GM18951 (cell line): ENCODE measurements around the gene CHSY1.

Source experiments
- POLR2A ChIP-seq: IDR thresholded peaks from 4 replicates; pipeline ENCODE4 v1.6.1; 2011; ENCODE audit warnings: mild to moderate bottlenecking; ENCODE audit not compliant: insufficient read length, insufficient read depth; ENCODE audit errors: extremely low read depth
- in situ Hi-C: fragments of 300-500 bp; cut with MboI; formaldehyde crosslinking; loops from one replicate; pipeline ENCODE4 v1.12.0; 2022; ENCODE audit warnings: low sequenced_read_pairs, mixed read lengths, inconsistent platforms; ENCODE audit not compliant: unreplicated experiment

The CHSY1 gene

DNA sequence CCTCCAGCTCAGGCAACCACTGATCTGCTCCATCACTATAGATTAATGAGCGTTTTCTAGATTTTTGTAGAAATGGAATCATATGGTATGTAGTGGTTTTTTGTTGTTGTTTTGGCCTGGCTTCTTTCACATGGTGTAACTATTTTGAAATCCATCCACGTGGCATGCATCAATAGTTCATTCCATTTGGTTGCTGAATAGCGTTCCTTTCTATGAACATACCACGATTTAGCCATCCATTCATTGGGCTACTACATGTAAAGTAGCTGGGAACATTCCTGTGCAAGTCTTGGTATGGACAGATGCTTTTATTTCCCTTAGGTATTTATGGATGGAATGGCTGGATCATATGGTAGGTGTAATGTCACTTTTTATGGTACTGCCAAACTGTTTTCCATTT is 10.7 kb upstream of the CHSY1 start:
- in situ Hi-C loops, result loop anchor here (25.0 kb wide), 2 partner anchors 350 to 650 kb away; partner anchors contain the start of genes ASB7, LINS1 and LRRK1

GRCh38 chr15:101258238-101259144 is 6.6 kb upstream of the CHSY1 start:
- TF ChIP-seq POLR2A, result no peak
- in situ Hi-C loops, result loop anchor here (5.0 to 25.0 kb wide), 4 partner anchors 166 to 646 kb away; partner anchors contain the start of genes ASB7, LINS1 and LRRK1

More for the DNA sequence above, 10.7 kb upstream of the CHSY1 start:
- no peak for TF ChIP-seq POLR2A

DNA sequence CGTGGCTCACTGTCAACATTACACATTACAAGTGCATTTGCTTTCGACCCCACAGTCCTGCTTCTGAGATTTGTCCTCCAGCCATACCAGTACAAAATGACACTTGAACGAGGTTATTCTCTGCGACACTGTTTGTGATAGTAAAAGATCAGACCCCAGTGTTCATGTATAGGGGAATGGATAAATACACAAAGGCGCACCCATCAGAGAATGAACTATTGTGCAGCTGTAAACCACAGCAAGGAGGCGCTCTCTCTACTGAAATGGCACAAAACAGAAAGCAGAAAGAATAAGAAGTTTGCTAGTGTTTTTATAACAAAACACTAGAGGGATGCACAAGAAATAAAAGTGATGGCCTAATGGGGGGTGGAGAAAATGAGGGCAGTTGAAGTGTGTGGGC is 4.9 kb upstream of the CHSY1 start:
- in situ Hi-C loops, result loop anchor here (5.0 to 25.0 kb wide), 4 partner anchors 164 to 644 kb away; partner anchors contain the start of genes ASB7, LINS1 and LRRK1
- TF ChIP-seq POLR2A, result no peak

- in situ Hi-C loops, result loop anchor here (5.0 to 25.0 kb wide), 4 partner anchors 163 to 643 kb away; partner anchors contain the start of genes ASB7, LINS1 and LRRK1
- TF ChIP-seq POLR2A, result no peak
Measured at GRCh38 chr15:101255615-101256241, 3.9 kb upstream of the CHSY1 start.

GRCh38 chr15:101255051-101255395 is 3.2 kb upstream of the CHSY1 start:
- no peak for TF ChIP-seq POLR2A
- in situ Hi-C loops, result loop anchor here (5.0 to 25.0 kb wide), 4 partner anchors 163 to 643 kb away; partner anchors contain the start of genes ASB7, LINS1 and LRRK1

- TF ChIP-seq POLR2A, result no peak
- in situ Hi-C loops, result loop anchor here (5.0 to 25.0 kb wide), 4 partner anchors 162 to 642 kb away; partner anchors contain the start of genes ASB7, LINS1 and LRRK1
Measured at GRCh38 chr15:101254157-101255050, 2.6 kb upstream of the CHSY1 start.

- in situ Hi-C loops, result loop anchor here (10.0 to 25.0 kb wide), 3 partner anchors 238 to 641 kb away; partner anchors contain the start of genes ASB7, LINS1 and LRRK1
- TF ChIP-seq POLR2A, result no peak
Measured at GRCh38 chr15:101252836-101253235, 988 bp upstream of the CHSY1 start.

DNA sequence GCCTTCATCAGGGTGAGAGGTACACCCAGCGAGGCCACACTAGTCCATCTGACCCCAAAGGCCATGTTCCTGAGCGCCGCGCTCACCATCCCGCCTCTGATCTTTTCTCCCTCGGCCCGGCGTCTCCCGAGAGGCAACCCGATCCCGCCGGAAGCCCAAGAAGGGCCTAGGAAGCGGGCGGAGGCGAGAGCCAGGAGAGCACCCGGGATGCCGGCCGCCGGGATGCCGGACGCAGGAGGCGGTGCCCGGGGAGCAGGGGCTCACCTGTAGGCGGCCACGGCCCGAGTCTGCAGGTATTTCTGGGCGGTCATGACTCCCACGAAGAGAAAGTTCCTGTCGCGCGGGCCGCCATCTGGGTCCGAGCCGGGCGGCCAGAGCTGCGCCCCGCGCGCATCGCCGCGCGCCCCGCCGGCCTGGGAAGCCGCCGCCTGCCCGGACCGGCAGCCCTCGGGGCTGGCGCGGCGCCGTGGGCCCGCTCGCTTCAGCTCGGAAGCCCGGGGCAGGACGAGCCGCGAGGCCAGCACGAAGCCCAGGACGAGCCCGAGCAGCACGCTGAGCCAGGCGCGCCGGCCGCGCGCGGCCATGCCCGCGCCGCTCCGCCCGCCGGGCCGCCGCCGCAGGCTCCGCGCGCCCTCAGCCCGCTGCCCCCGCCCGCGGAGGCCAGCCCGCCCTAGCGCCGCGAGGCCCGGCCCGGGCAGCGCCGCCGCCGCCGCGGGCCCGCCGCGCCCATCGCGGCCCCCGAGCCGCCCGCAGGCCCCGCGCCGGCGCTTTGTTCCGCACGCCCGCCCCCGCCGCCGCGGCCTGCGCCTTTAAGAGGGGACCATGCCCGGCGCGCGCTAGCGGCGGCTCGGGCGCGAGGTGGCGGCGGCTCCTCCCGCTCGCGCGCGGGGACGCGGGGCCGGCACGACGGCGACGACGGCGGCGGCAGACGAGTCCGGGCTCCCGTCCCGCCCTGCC is 697 bp downstream of the CHSY1 start:
- TF ChIP-seq POLR2A, result no peak
- in situ Hi-C loops, result loop anchor here (10.0 to 25.0 kb wide), 3 partner anchors 236 to 639 kb away; partner anchors contain the start of genes ASB7, LINS1 and LRRK1

DNA sequence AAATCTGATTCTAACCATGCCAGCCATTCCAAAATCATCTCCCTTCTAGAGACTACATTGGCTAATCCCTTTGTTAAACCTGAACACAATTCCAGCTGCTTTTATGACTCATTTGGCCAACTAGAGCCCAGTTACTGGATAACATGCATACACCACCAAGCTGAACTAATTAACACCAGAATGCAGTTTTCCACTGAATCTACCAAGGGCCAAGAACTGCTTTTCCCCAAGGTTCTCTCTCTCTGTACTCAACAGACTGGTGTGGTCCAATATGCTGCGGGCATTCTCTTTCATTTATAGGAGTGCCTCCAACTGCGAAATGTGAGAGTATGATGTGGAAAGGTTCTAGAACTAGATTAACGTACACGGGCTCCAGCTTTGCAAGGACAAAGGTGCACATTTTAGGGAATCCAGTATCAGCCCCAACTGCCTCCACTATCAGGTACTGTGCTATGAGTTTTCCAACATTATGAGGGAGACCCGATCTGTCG is 1.5 kb downstream of the CHSY1 start:
- TF ChIP-seq POLR2A, result no peak
- in situ Hi-C loops, result loop anchor here (10.0 to 25.0 kb wide), 3 partner anchors 236 to 638 kb away; partner anchors contain the start of genes ASB7, LINS1 and LRRK1

DNA sequence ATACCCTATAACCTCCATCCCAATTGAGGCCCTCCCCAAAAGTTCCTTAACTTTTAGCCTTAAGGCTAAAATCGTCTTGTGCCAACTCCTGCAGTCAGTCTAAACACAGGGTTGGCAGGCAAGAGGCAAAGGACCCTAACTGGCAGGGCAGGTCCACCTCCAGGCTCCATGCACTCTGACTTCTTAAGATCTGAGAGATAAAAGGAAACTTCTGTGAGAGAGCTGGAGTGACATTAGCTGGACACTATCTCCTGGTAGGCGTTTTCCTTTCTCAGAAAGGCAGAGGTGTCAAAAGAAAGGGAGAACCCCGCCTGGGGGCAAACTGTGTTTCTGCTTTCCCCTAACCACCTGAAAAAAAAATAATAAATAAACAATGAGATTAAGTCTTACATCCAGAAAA is 3.6 kb downstream of the CHSY1 start:
- in situ Hi-C loops, result no loop called here
- TF ChIP-seq POLR2A, result no peak

- no peak for TF ChIP-seq POLR2A
- in situ Hi-C loops, result no loop called here
Measured at GRCh38 chr15:101246824-101247745, 4.8 kb downstream of the CHSY1 start.
